ENCODE measurements around the gene MPL.

Gene MPL

GRCh38 chr1:43354471-43354870, 16.9 kb downstream of the MPL start:
- no peak for ATAC-seq
- TF ChIP-seq POU6F1 (CRISPR knock-in tag; IDR thresholded peaks at IDR 0.05; ENCODE audit: borderline replicate concordance, low read depth): no peak
- TF ChIP-seq OSR1 (CRISPR knock-in tag; IDR thresholded peaks at IDR 0.05): no peak
- TF ChIP-seq SNAI2 (CRISPR knock-in tag; IDR thresholded peaks at IDR 0.05): no peak
- no peak for TF ChIP-seq TSHZ2 (CRISPR knock-in tag; IDR thresholded peaks at IDR 0.05)
- no peak for TF ChIP-seq ZNF565 (CRISPR knock-in tag; conservative IDR thresholded peaks at IDR 0.05; ENCODE audit: low read depth)
- TF ChIP-seq CREB5 (CRISPR knock-in tag; IDR thresholded peaks at IDR 0.05; ENCODE audit: low read depth): no peak
- TF ChIP-seq ZFP30 (CRISPR knock-in tag; IDR thresholded peaks at IDR 0.05): no peak
- TF ChIP-seq ARNTL (CRISPR knock-in tag; IDR thresholded peaks at IDR 0.05; ENCODE audit: borderline replicate concordance, low read depth): no peak
- no peak for TF ChIP-seq ZNF8 (CRISPR knock-in tag; IDR thresholded peaks at IDR 0.05)
- no peak for TF ChIP-seq PATZ1 (CRISPR knock-in tag; IDR thresholded peaks at IDR 0.05; ENCODE audit: borderline replicate concordance)

GRCh38 chr1:43354936-43355335, 17.3 kb downstream of the MPL start:
- ATAC-seq: no peak

GRCh38 chr1:43357251-43357650, 19.6 kb downstream of the MPL start:
- ATAC-seq: no peak
- no peak for TF ChIP-seq SNAI2 (CRISPR knock-in tag; IDR thresholded peaks at IDR 0.05)
- no peak for TF ChIP-seq ZC3H10 (CRISPR knock-in tag; IDR thresholded peaks at IDR 0.05)
- no peak for TF ChIP-seq CREB5 (CRISPR knock-in tag; IDR thresholded peaks at IDR 0.05; ENCODE audit: low read depth)
- no peak for TF ChIP-seq TOX (CRISPR knock-in tag; IDR thresholded peaks at IDR 0.05; ENCODE audit: borderline replicate concordance)
- TF ChIP-seq ISL1 (CRISPR knock-in tag; IDR thresholded peaks at IDR 0.05): no peak
- no peak for TF ChIP-seq RARB (CRISPR knock-in tag; IDR thresholded peaks at IDR 0.05)
- TF ChIP-seq TSHZ2 (CRISPR knock-in tag; IDR thresholded peaks at IDR 0.05): no peak
- no peak for TF ChIP-seq POU6F1 (CRISPR knock-in tag; IDR thresholded peaks at IDR 0.05; ENCODE audit: borderline replicate concordance, low read depth)
- TF ChIP-seq PATZ1 (CRISPR knock-in tag; IDR thresholded peaks at IDR 0.05; ENCODE audit: borderline replicate concordance): no peak
- no peak for TF ChIP-seq ARNTL (CRISPR knock-in tag; IDR thresholded peaks at IDR 0.05; ENCODE audit: borderline replicate concordance, low read depth)
- TF ChIP-seq ZNF70 (CRISPR knock-in tag; IDR thresholded peaks at IDR 0.05): no peak

More at GRCh38 chr1:43354936-43355335, 17.3 kb downstream of the MPL start:
- TF ChIP-seq ISL1 (CRISPR knock-in tag; IDR thresholded peaks at IDR 0.05) (no peak), PATZ1 (CRISPR knock-in tag; IDR thresholded peaks at IDR 0.05; ENCODE audit: borderline replicate concordance) (no peak), SNAI2 (CRISPR knock-in tag; IDR thresholded peaks at IDR 0.05) (no peak), CSDC2 (CRISPR knock-in tag; IDR thresholded peaks at IDR 0.05) (no peak)

Data from SK-N-SH treated with all-trans-retinoic acid at 6 μM for 48 hours (cell line).